Fibroblast of lung (primary cell): ENCODE data around the gene BARX2. TPM values are rescaled to one million over a fixed set of nuclear protein-coding genes. Genes with fewer than 3 reads are reported as not detected.

Experiments
- DNase-seq, 2 donors: peaks; one replicate each; pipeline versions ENCODE4 v3.0.0 to v3.0.0-alpha.2; 2010; ENCODE audit warnings: low read depth in 2 of 2
- H2AFZ ChIP-seq: 2 replicates; pipeline ENCODE4 v1.5.1; 2012; ENCODE audit warnings: low read length, control low read depth, inconsistent platforms
- H3K27ac ChIP-seq: 2 replicates; pipeline ENCODE4 v1.5.1; 2011; ENCODE audit warnings: low read length, control low read depth; ENCODE audit not compliant: insufficient read depth
- H3K27me3 ChIP-seq: 2 replicates; pipeline ENCODE4 v1.5.1; 2011; ENCODE audit warnings: mild to moderate bottlenecking, low read length; ENCODE audit not compliant: control insufficient read depth, insufficient read depth
- H3K36me3 ChIP-seq: 2 replicates; pipeline ENCODE4 v1.5.1; 2011; ENCODE audit warnings: low read length; ENCODE audit not compliant: control insufficient read depth, insufficient read depth
- H3K4me1 ChIP-seq: 2 replicates; pipeline ENCODE4 v1.5.1; 2011; ENCODE audit warnings: low read length; ENCODE audit not compliant: control insufficient read depth, insufficient read depth; ENCODE audit errors: extremely low read depth
- H3K4me2 ChIP-seq: 2 replicates; pipeline ENCODE4 v1.5.1; 2011; ENCODE audit warnings: low read length, control low read depth; ENCODE audit not compliant: insufficient read depth; ENCODE audit errors: extremely low read depth
- H3K4me3 ChIP-seq, 4 experiments: fragments of 200-600 bp in 1 of 4; sonication (generic) in 1 of 4; replicated peaks in 1 of 4; 2 replicates each; pipeline ENCODE4 v1.5.1; 2011 to 2016; ENCODE audit warnings: low read length in 4 of 4, low read depth in 3 of 4, mild to moderate bottlenecking in 3 of 4, control low read depth in 2 of 4, inconsistent platforms in 1 of 4, mixed read lengths in 1 of 4; ENCODE audit not compliant: insufficient read depth in 1 of 4; ENCODE audit errors: control extremely low read depth in 1 of 4
- H3K79me2 ChIP-seq: 2 replicates; pipeline ENCODE4 v1.5.1; 2012; ENCODE audit warnings: mild to moderate bottlenecking, low read length, inconsistent platforms; ENCODE audit not compliant: control insufficient read depth, insufficient read depth
- H3K9ac ChIP-seq: 2 replicates; pipeline ENCODE4 v1.5.1; 2011; ENCODE audit warnings: mild to moderate bottlenecking, low read length, control low read depth; ENCODE audit not compliant: insufficient read depth
- H3K9me3 ChIP-seq: 2 replicates; pipeline ENCODE4 v1.5.1; 2012; ENCODE audit warnings: low read depth, low read length; ENCODE audit not compliant: control insufficient read depth, insufficient read depth
- H4K20me1 ChIP-seq: 2 replicates; pipeline ENCODE4 v1.5.1; 2011; ENCODE audit warnings: low read length; ENCODE audit not compliant: control insufficient read depth, insufficient read depth; ENCODE audit errors: extremely low read depth
- EZH2 ChIP-seq: IDR thresholded peaks from 2 replicates; pipeline ENCODE4 v1.5.1; 2012; ENCODE audit warnings: low read length, control low read depth, mild to moderate bottlenecking; ENCODE audit errors: missing control alignments
- polyA plus RNA-seq, 2 donors: library from polyadenylated mRNA; depleted of rRNA in 1 of 2; stranded (reverse) in 1 of 2; unstranded in 1 of 2; fragments of >200 nt; gene quantifications; 2 replicates each; pipeline ENCODE4 v1.2.1, GENCODE V29; 2011 to 2012; ENCODE audit warnings: missing spikeins in 1 of 2
- total RNA-seq: library from RNA; depleted of rRNA; stranded (reverse); fragments of >200 nt; gene quantifications from 2 replicates; pipeline ENCODE4 v1.2.1, GENCODE V29; 2014
- TF ChIP-seq, protein P1 (sequence below), 2 donors: IDR thresholded peaks in 1 of 2; conservative IDR thresholded peaks in 1 of 2; 1 replicate in 1 of 2; 2 replicates in 1 of 2; pipeline ENCODE4 v1.5.1; 2011 to 2012; ENCODE audit warnings: low read length in 2 of 2, control low read depth in 1 of 2, inconsistent platforms in 1 of 2, low read depth in 1 of 2, mild to moderate bottlenecking in 1 of 2

Gene BARX2
- total and polyA plus RNA-seq, 2 donors (not counting 1 experiment from before 2014, with no cell fraction given): not detected

- Histone ChIP-seq H3K27me3 (no peaks in the 10 kb centered on the region), H3K9me3 (no peaks in the 10 kb centered on the region), H3K4me1 (no peaks in the 10 kb centered on the region), H3K27ac (no peak overlapping the region), H3K36me3 (no peaks in the 10 kb centered on the region), H2AFZ (no peak overlapping the region), H4K20me1 (no peaks in the 10 kb centered on the region), H3K9ac (no peak overlapping the region), H3K79me2 (no peaks in the 10 kb centered on the region), H3K4me3 (no peak overlapping the region), H3K4me2 (no peak overlapping the region)
- DNase-seq: no peak
- no peak for TF ChIP-seq EZH2
- TF ChIP-seq, protein P1, sequence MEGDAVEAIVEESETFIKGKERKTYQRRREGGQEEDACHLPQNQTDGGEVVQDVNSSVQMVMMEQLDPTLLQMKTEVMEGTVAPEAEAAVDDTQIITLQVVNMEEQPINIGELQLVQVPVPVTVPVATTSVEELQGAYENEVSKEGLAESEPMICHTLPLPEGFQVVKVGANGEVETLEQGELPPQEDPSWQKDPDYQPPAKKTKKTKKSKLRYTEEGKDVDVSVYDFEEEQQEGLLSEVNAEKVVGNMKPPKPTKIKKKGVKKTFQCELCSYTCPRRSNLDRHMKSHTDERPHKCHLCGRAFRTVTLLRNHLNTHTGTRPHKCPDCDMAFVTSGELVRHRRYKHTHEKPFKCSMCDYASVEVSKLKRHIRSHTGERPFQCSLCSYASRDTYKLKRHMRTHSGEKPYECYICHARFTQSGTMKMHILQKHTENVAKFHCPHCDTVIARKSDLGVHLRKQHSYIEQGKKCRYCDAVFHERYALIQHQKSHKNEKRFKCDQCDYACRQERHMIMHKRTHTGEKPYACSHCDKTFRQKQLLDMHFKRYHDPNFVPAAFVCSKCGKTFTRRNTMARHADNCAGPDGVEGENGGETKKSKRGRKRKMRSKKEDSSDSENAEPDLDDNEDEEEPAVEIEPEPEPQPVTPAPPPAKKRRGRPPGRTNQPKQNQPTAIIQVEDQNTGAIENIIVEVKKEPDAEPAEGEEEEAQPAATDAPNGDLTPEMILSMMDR (conservative IDR thresholded peaks at IDR 0.05 in 1 of 2, IDR thresholded peaks at IDR 0.05 in 1 of 2; ENCODE audit: low read depth in 1 of 2, low read length in 2 of 2): no peak
These were observed 14.7 kb downstream of the BARX2 start for GRCh38 chr11:129390303-129390821.

DNA sequence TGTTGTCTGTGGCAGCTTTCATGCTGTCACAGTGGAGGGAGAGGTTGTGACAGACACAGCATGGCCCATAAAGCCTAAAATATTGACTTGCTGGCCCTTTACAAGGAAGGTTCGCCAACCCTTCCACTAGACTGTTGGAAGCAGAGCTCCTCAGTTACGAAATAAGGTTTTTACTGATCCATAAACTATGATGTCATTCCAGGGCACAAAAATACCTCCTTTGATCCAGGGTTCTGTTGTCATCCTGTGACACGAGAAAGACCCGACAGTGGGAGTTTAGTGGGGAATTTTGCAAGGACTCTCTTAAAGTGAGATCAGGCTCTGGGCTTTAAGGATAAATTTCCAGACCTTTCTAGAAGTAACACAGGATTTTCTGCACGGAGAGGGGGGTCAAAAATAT, 15.7 kb downstream of the BARX2 start:
- DNase-seq: no peak
- no peak overlapping the region for H2AFZ ChIP-seq
- no peaks in the 10 kb centered on the region for H3K27me3 ChIP-seq
- no peaks in the 10 kb centered on the region for H3K9me3 ChIP-seq
- no peak overlapping the region for H3K4me3 ChIP-seq
- H3K4me1 ChIP-seq: no peaks in the 10 kb centered on the region
- H3K79me2 ChIP-seq: no peaks in the 10 kb centered on the region
- H3K9ac ChIP-seq: no peak overlapping the region
- no peaks in the 10 kb centered on the region for H3K36me3 ChIP-seq
- H3K27ac ChIP-seq: no peak overlapping the region
- no peaks in the 10 kb centered on the region for H4K20me1 ChIP-seq
- no peak overlapping the region for H3K4me2 ChIP-seq
- TF ChIP-seq, protein P1 (conservative IDR thresholded peaks at IDR 0.05 in 1 of 2, IDR thresholded peaks at IDR 0.05 in 1 of 2; ENCODE audit: low read depth in 1 of 2, low read length in 2 of 2): no peak
- no peak for TF ChIP-seq EZH2

DNA sequence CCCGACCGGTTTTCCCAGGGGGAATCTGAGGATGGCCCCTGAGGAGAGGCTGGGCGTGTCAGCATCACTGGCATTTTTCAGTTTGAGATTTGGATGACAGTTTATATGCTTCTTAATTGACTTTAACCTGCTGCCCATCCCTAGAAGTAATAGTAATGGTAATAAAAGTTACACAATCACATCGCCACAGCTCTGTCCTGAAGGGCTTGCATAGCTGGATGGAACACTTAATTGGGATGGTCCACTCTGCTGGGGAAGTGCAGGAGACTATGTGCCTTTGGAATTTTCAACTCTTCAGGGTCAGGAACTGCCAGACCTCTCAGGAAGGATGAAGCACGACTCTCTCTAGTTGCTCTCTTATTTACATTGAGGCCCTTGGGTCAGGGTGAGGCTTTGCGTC, 16.2 kb downstream of the BARX2 start:
- H3K9ac ChIP-seq: no peak overlapping the region
- H3K36me3 ChIP-seq: no peaks in the 10 kb centered on the region
- H3K4me2 ChIP-seq: no peak overlapping the region
- DNase-seq: no peak
- no peaks in the 10 kb centered on the region for H3K79me2 ChIP-seq
- no peaks in the 10 kb centered on the region for H3K4me1 ChIP-seq
- no peak overlapping the region for H2AFZ ChIP-seq
- no peaks in the 10 kb centered on the region for H3K9me3 ChIP-seq
- no peak overlapping the region for H3K27ac ChIP-seq
- no peaks in the 10 kb centered on the region for H4K20me1 ChIP-seq
- no peaks in the 10 kb centered on the region for H3K27me3 ChIP-seq
- H3K4me3 ChIP-seq: no peak overlapping the region
- TF ChIP-seq, protein P1 (conservative IDR thresholded peaks at IDR 0.05 in 1 of 2, IDR thresholded peaks at IDR 0.05 in 1 of 2; ENCODE audit: low read depth in 1 of 2, low read length in 2 of 2): no peak
- TF ChIP-seq EZH2: no peak
